Measurements from ENCODE around the gene CTSC. TPM values are rescaled to one million over a fixed set of nuclear protein-coding genes. Genes with fewer than 3 reads are reported as not detected.
"Not testable (repeated sequence)": the region's sequence is repeated elsewhere in the genome, so short reads cannot be mapped to it uniquely, and the experiment has no call there.

The CTSC gene
- total and polyA plus RNA-seq, 10 donors: 67.1 to 566 (median 253) TPM

GRCh38 chr11:88250566-88251242 is 86.8 kb downstream of the CTSC start:
- Histone ChIP-seq H3K27me3 (replicated peaks in 1 of 7) (no peaks in the 10 kb centered on the region), H3K4me3 (no peak overlapping the region), H3K27ac (no peak overlapping the region), H3K36me3 (no peaks in the 10 kb centered on the region), H3K4me1 (no peaks in the 10 kb centered on the region), H3K9me3 (peaks cover 0 to 9% (median 6%) of the 10 kb centered on the region in 8 donors)
- intact Hi-C loops (cut with DNase I; ENCODE audit: low total_unique reads): no loop called here
- no peak for TF ChIP-seq POLR2A (IDR thresholded peaks at IDR 0.05)
- no peak for TF ChIP-seq CTCF (IDR thresholded peaks at IDR 0.05 in 8 of 11, conservative IDR thresholded peaks at IDR 0.05 in 3 of 11)
- TF ChIP-seq POLR2AphosphoS5 (IDR thresholded peaks at IDR 0.05): no peak
- DNase-seq: no peak
- 71 to 85% (median 79%) methylated on average over 3 of the region's 3 CpGs for WGBS, 5 donors

GRCh38 chr11:88249706-88250105 is 87.8 kb downstream of the CTSC start:
- Histone ChIP-seq H3K4me3 (no peak overlapping the region), H3K4me1 (no peaks in the 10 kb centered on the region), H3K9me3 (peaks cover 0 to under 1% (median 0%) of the 10 kb centered on the region in 8 donors), H3K27me3 (replicated peaks in 1 of 7) (no peaks in the 10 kb centered on the region), H3K27ac (no peak overlapping the region), H3K36me3 (no peaks in the 10 kb centered on the region)
- intact Hi-C loops (cut with DNase I; ENCODE audit: low total_unique reads): no loop called here
- DNase-seq: no peak
- 80 to 95% (median 88%) methylated on average over 1 of the region's 1 CpG for WGBS, 5 donors
- TF ChIP-seq POLR2A (IDR thresholded peaks at IDR 0.05) (no peak), POLR2AphosphoS5 (IDR thresholded peaks at IDR 0.05) (no peak)

- no peak overlapping the region for H3K27ac ChIP-seq
- H3K4me1 ChIP-seq: no peaks in the 10 kb centered on the region
- H3K9me3 ChIP-seq: peaks cover 0 to 8% (median 0%) of the 10 kb centered on the region in 8 donors
- no peaks in the 10 kb centered on the region for H3K36me3 ChIP-seq
- DNase-seq: no peak
- no peaks in the 10 kb centered on the region for H3K27me3 ChIP-seq (replicated peaks in 1 of 7)
- no peak for TF ChIP-seq CTCF (IDR thresholded peaks at IDR 0.05 in 8 of 11, conservative IDR thresholded peaks at IDR 0.05 in 3 of 11)
- no peak for TF ChIP-seq POLR2AphosphoS5 (IDR thresholded peaks at IDR 0.05)
- no peak for TF ChIP-seq POLR2A (IDR thresholded peaks at IDR 0.05)
- H3K4me3 ChIP-seq: no peak overlapping the region
- intact Hi-C loops (cut with DNase I; ENCODE audit: low total_unique reads): no loop called here
- WGBS, 5 donors: 82 to 95% (median 87%) methylated on average over 3 of the region's 3 CpGs
Observed at GRCh38 chr11:88246696-88247095, 90.8 kb downstream of the CTSC start.

- H3K36me3 ChIP-seq; intact Hi-C loops (cut with DNase I; ENCODE audit: low total_unique reads); H3K27me3 ChIP-seq (replicated peaks in 1 of 7); H3K4me3 ChIP-seq; DNase-seq; H3K4me1 ChIP-seq; H3K27ac ChIP-seq: not testable (repeated sequence)
- peaks cover 0 to 18% (median 2%) of the 10 kb centered on the region in 8 donors for H3K9me3 ChIP-seq
- 86 to 99% (median 95%) methylated on average over 2 of the region's 2 CpGs for WGBS, 5 donors
Observed at GRCh38 chr11:88245576-88245975, 92.0 kb downstream of the CTSC start.

Other genes starting within 250 kb of the CTSC start
- gene RAB38, start 162.3 kb downstream of the CTSC start, total RNA-seq: 1 to 10 TPM in 6 of 7 donors, under 1 TPM in 1; 0.77 to 3.5 (median 2.0) TPM
- 1 to 10 TPM in 1 of 3 donors, under 1 TPM in 2; 0.73 to 1.8 (median 0.76) TPM for gene RAB38, start 162.3 kb downstream of the CTSC start, polyA plus RNA-seq

Measured in spleen (tissue), 11 donors.